Endothelial cell (in vitro differentiated cells): ENCODE data around the gene NCOA6. TPM values are rescaled to one million over a fixed set of nuclear protein-coding genes. Genes with fewer than 3 reads are reported as not detected.

ENCODE experiments used
- DNase-seq: peaks from one replicate; pipeline ENCODE4 v3.0.0; 2021; ENCODE audit warnings: low spot score
- H3K27ac Mint-ChIP-seq: one replicate; pipeline ENCODE4 v1.8.0; 2021; ENCODE audit warnings: mixed read lengths, inconsistent platforms; ENCODE audit not compliant: unreplicated experiment
- H3K27me3 Mint-ChIP-seq: one replicate; pipeline ENCODE4 v1.8.0; 2021; ENCODE audit warnings: mild to moderate bottlenecking, moderate library complexity, mixed read lengths, inconsistent platforms; ENCODE audit not compliant: unreplicated experiment
- H3K36me3 Mint-ChIP-seq: one replicate; pipeline ENCODE4 v1.8.0; 2021; ENCODE audit warnings: mild to moderate bottlenecking, low read depth, mixed read lengths, inconsistent platforms; ENCODE audit not compliant: unreplicated experiment
- H3K4me1 Mint-ChIP-seq: one replicate; pipeline ENCODE4 v1.8.0; 2021; ENCODE audit warnings: mild to moderate bottlenecking, mixed read lengths, inconsistent platforms; ENCODE audit not compliant: unreplicated experiment
- H3K4me3 Mint-ChIP-seq: one replicate; pipeline ENCODE4 v1.8.0; 2021; ENCODE audit warnings: mild to moderate bottlenecking, mixed read lengths, inconsistent platforms; ENCODE audit not compliant: unreplicated experiment
- H3K9me3 Mint-ChIP-seq: one replicate; pipeline ENCODE4 v1.8.0; 2021; ENCODE audit warnings: mixed read lengths, inconsistent platforms; ENCODE audit not compliant: unreplicated experiment
- total RNA-seq: library from RNA; stranded (reverse); fragmentation: NEBNext Ultra II Directional; extraction: Animal tissue kit (Norgen Biotek cat#: 25700); gene quantifications from one replicate; pipeline ENCODE4 v1.2.1, GENCODE V29; 2021; ENCODE audit not compliant: unreplicated experiment
- TF ChIP-seq, protein P1 (sequence below): fragments of 200-600 bp; sonication (generic); IDR thresholded peaks from one replicate; pipeline ENCODE4 v1.5.0; 2021; ENCODE audit warnings: antibody characterized with exemption; ENCODE audit not compliant: unreplicated experiment

Gene NCOA6
- total RNA-seq, 1 donor from 2014 or later = 22.0 TPM

DNA sequence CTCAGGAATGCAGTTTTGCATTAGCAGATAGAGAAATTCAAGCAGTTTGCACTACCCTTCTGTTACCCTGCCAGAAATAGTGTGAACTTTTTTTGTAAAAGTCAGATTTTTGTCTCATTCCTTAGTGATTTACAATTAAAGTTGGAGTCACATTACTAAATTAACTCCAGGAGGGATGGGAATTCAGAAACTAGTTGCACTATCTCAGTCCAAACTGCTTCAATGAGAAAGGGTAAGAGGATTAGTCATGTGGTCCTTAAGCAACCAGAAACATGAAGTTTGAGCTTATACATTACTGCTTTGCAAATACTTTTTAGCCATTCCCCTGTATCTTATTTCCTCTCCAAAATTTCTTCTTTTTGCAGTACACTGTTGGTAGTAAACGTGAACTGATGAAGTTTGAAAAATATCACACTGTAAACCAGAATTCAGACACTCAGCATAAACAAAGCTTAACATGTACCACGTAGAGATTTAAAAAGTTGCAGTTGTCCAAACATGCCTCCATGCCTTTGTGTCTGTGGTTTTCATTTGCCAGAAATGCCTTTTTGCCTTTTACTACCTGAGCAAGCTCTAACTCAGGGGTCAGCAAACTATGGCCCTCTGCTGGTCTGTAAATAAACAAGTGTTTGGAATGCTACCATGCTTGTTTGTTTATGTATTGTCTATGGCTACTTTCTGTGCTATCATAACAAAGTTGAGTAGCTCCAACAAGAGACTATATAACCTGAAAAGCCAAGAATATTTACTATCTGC, 71.6 kb downstream of the NCOA6 start:
- Mint-ChIP-seq H3K27ac (no peak overlapping the region), H3K36me3 (peaks cover 29% of the 10 kb centered on the region), H3K4me1 (no peaks in the 10 kb centered on the region), H3K4me3 (no peak overlapping the region), H3K27me3 (no peaks in the 10 kb centered on the region), H3K9me3 (no peaks in the 10 kb centered on the region)
- TF ChIP-seq, protein P1, sequence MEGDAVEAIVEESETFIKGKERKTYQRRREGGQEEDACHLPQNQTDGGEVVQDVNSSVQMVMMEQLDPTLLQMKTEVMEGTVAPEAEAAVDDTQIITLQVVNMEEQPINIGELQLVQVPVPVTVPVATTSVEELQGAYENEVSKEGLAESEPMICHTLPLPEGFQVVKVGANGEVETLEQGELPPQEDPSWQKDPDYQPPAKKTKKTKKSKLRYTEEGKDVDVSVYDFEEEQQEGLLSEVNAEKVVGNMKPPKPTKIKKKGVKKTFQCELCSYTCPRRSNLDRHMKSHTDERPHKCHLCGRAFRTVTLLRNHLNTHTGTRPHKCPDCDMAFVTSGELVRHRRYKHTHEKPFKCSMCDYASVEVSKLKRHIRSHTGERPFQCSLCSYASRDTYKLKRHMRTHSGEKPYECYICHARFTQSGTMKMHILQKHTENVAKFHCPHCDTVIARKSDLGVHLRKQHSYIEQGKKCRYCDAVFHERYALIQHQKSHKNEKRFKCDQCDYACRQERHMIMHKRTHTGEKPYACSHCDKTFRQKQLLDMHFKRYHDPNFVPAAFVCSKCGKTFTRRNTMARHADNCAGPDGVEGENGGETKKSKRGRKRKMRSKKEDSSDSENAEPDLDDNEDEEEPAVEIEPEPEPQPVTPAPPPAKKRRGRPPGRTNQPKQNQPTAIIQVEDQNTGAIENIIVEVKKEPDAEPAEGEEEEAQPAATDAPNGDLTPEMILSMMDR = no peak
- DNase-seq = no peak

DNA sequence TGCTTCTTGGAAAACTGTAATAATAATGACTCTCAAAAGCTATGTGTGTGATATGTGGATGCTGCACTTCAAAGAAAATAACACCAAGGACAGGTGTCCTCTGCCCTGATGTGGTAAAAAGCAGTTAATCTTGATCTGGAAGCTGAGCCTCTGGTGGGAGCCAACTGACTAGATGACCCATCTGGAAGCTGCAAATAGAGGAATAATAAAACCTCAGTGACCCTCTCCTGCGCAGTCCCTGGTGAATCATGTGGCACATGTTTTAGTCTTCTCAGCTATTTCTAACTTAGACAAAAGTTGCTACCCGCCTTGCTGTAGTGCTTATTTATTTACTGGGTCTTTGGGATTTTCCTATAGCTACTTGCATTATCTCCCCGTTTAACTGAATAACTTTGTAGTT, 74.0 kb downstream of the NCOA6 start:
- no peak overlapping the region for H3K4me3 Mint-ChIP-seq
- TF ChIP-seq, protein P1 = no peak
- DNase-seq = no peak
- no peaks in the 10 kb centered on the region for H3K4me1 Mint-ChIP-seq
- H3K27ac Mint-ChIP-seq = no peak overlapping the region
- no peaks in the 10 kb centered on the region for H3K27me3 Mint-ChIP-seq
- H3K9me3 Mint-ChIP-seq = no peaks in the 10 kb centered on the region
- H3K36me3 Mint-ChIP-seq = peaks cover 21% of the 10 kb centered on the region

DNA sequence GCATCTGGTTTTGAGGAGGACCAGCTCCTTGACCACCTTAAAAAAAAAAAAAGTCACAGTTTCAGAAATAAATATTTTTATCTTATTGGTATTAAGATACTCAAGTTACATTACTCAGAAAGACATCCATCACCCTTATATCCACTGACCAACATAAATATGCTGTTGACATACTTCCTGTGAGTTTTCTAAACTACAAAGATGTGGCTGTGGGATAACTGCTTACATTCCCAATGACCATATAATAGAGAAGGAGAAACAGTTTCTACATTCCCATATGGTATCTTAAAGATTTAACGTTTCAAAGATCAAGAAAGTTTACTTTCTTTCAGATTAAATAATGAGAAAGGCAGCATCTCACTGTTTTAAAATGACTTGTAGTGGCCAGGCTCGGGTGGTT, 75.0 kb downstream of the NCOA6 start:
- no peak overlapping the region for H3K4me3 Mint-ChIP-seq
- H3K27ac Mint-ChIP-seq = no peak overlapping the region
- no peaks in the 10 kb centered on the region for H3K27me3 Mint-ChIP-seq
- no peaks in the 10 kb centered on the region for H3K4me1 Mint-ChIP-seq
- DNase-seq = no peak
- peaks cover 23% of the 10 kb centered on the region for H3K36me3 Mint-ChIP-seq
- no peaks in the 10 kb centered on the region for H3K9me3 Mint-ChIP-seq
- TF ChIP-seq, protein P1 = no peak

DNA sequence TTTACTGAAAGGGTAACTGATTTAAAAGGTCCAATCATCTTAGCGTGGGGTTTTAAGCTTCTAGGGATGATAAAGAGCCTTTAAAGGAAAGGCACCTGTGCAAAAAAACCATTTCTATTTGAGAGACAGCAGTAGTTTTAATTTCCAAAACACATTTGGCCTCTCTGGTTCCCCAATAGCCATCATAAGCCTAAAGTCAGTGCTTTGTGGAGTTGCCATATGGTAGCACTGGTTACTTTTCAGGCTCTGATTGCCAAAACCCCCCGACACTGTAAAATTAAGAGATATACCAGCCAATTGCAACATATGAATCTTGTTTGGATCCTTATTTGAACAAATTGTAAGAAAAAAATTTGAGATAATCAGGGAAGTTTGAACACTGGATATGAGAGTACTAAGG, 76.7 kb downstream of the NCOA6 start:
- no peaks in the 10 kb centered on the region for H3K9me3 Mint-ChIP-seq
- no peak overlapping the region for H3K27ac Mint-ChIP-seq
- TF ChIP-seq, protein P1 = no peak
- DNase-seq = no peak
- no peak overlapping the region for H3K4me3 Mint-ChIP-seq
- no peaks in the 10 kb centered on the region for H3K4me1 Mint-ChIP-seq
- H3K27me3 Mint-ChIP-seq = no peaks in the 10 kb centered on the region
- H3K36me3 Mint-ChIP-seq = peaks cover 27% of the 10 kb centered on the region

DNA sequence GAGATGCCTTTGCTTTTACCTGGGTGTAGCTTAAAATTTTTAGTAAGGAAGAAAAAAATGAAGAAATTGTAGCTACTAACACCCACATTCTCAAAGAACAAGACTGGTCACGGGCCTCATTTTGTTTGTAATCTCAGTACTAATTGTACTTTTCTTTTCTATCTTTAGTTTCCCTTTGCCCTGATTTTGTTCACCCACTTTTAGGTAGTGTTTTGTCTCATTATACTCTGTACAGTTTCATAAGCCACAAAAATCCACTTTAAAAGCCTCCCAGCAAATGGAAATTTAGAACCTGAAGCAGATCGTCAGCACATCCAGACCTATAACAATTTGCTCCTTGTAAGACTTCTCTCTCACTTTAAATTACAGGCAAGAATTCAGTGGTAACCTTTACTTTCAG, 78.0 kb downstream of the NCOA6 start:
- no peaks in the 10 kb centered on the region for H3K4me1 Mint-ChIP-seq
- no peaks in the 10 kb centered on the region for H3K9me3 Mint-ChIP-seq
- H3K4me3 Mint-ChIP-seq = no peak overlapping the region
- no peak for DNase-seq
- H3K27me3 Mint-ChIP-seq = peaks cover 2% of the 10 kb centered on the region
- no peak overlapping the region for H3K27ac Mint-ChIP-seq
- TF ChIP-seq, protein P1 = no peak
- H3K36me3 Mint-ChIP-seq = peaks cover 33% of the 10 kb centered on the region
